H1 (cell line): ENCODE measurements around the gene RPS6KA2. TPM values are rescaled to one million over a fixed set of nuclear protein-coding genes. Genes with fewer than 3 reads are reported as not detected.

Source experiments
- CTCF ChIA-PET: fragments of 300-600 bp; sonication (Branson Sonifier 250); formaldehyde crosslinking; loops from one replicate; lab custom pipeline; 2021; ENCODE audit not compliant: partially characterized antibody; lab: Charles Lee
- POLR2A ChIA-PET: fragments of 300-600 bp; sonication (Branson Sonifier 250); formaldehyde crosslinking; loops from one replicate; lab custom pipeline; 2021; ENCODE audit warnings: inconsistent platforms; ENCODE audit not compliant: partially characterized antibody; lab: Charles Lee
- DNase-seq, 2 experiments: peaks; one replicate each; pipeline versions ENCODE4 v3.0.0 to v3.0.0-alpha.2; 2010 to 2022; ENCODE audit warnings: low spot score in 2 of 2, low read depth in 1 of 2, mixed read lengths in 1 of 2
- FAIRE-seq: peaks from 2 replicates; lab custom pipeline; 2011; peaks lifted over from hg19 to GRCh38; lab: Jason Lieb, UNC
- H2AFZ ChIP-seq: 2 replicates; pipeline ENCODE4 v1.8.1; 2012; ENCODE audit warnings: low read length, inconsistent platforms
- H2AK5ac ChIP-seq: 2 replicates; pipeline ENCODE4 v1.6.1; 2013; ENCODE audit warnings: low read depth, low read length
- H2BK120ac ChIP-seq: replicated peaks from 2 replicates; pipeline ENCODE3; 2013; ENCODE audit warnings: low read depth, low read length, inconsistent platforms
- H2BK12ac ChIP-seq: 2 replicates; pipeline ENCODE4 v1.6.1; 2013; ENCODE audit warnings: low read depth, low read length
- H2BK15ac ChIP-seq: 2 replicates; pipeline ENCODE4 v1.6.1; 2013; ENCODE audit warnings: low read length
- H2BK20ac ChIP-seq: 2 replicates; pipeline ENCODE4 v1.6.1; 2013; ENCODE audit warnings: low read length
- H2BK5ac ChIP-seq: 2 replicates; pipeline ENCODE4 v1.6.1; 2013; ENCODE audit warnings: low read depth, low read length
- H3K14ac ChIP-seq: 2 replicates; pipeline ENCODE4 v1.6.1; 2013; ENCODE audit warnings: inconsistent platforms; ENCODE audit not compliant: insufficient read length
- H3K18ac ChIP-seq: 2 replicates; pipeline ENCODE4 v1.6.1; 2013; ENCODE audit warnings: low read length; ENCODE audit errors: extremely low read depth
- H3K23ac ChIP-seq: 2 replicates; pipeline ENCODE4 v1.6.1; 2013; ENCODE audit warnings: inconsistent platforms; ENCODE audit not compliant: insufficient read length
- H3K23me2 ChIP-seq: 2 replicates; pipeline ENCODE4 v1.6.1; 2013; ENCODE audit warnings: low read depth, low read length
- H3K27ac ChIP-seq: 2 replicates; pipeline ENCODE4 v1.6.1; 2011; ENCODE audit warnings: low read depth, low read length, inconsistent platforms
- H3K27me3 ChIP-seq, 4 experiments: replicated peaks in 1 of 4; 1 replicate in 1 of 4; 2 replicates in 3 of 4; pipeline versions ENCODE4 v1.6.1 to v1.8.1; 2011 to 2013; ENCODE audit warnings: low read length in 3 of 4, mild to moderate bottlenecking in 3 of 4, inconsistent platforms in 2 of 4, mixed read lengths in 2 of 4, moderate library complexity in 1 of 4; ENCODE audit not compliant: control insufficient read depth in 3 of 4, insufficient read depth in 3 of 4; ENCODE audit errors: extremely low read depth in 1 of 4
- H3K36me3 ChIP-seq, 4 experiments: 2 replicates each; pipeline versions ENCODE4 v1.6.1 to v1.8.1; 2011 to 2013; ENCODE audit warnings: mild to moderate bottlenecking in 4 of 4, low read length in 3 of 4, moderate library complexity in 2 of 4, control low read depth in 1 of 4, inconsistent platforms in 1 of 4; ENCODE audit not compliant: insufficient read depth in 4 of 4, control insufficient read depth in 2 of 4
- H3K4ac ChIP-seq: replicated peaks from 2 replicates; pipeline ENCODE3; 2013; ENCODE audit warnings: low read length, low read depth, mixed read lengths, inconsistent platforms; ENCODE audit not compliant: insufficient read length
- H3K4me1 ChIP-seq, 4 experiments: replicated peaks in 1 of 4; 1 replicate in 1 of 4; 2 replicates in 3 of 4; pipeline versions ENCODE4 v1.6.1 to v1.8.1; 2011 to 2013; ENCODE audit warnings: low read length in 3 of 4, inconsistent platforms in 2 of 4, mixed read lengths in 1 of 4; ENCODE audit not compliant: insufficient read depth in 4 of 4, control insufficient read depth in 3 of 4
- H3K4me2 ChIP-seq, 2 experiments: 2 replicates each; pipeline versions ENCODE4 v1.6.1 to v1.8.1; 2011 to 2013; ENCODE audit warnings: low read depth in 2 of 2, low read length in 2 of 2, control low read depth in 1 of 2, inconsistent platforms in 1 of 2, mild to moderate bottlenecking in 1 of 2; ENCODE audit not compliant: insufficient read depth in 1 of 2
- H3K4me3 ChIP-seq, 4 experiments: fragments of 200-600, 300-600 bp in 1 of 4; sonication (generic), shearing (Covaris generic), sonication (Bioruptor Twin) in 1 of 4; 2 replicates each; pipeline versions ENCODE4 v1.5.1 to v1.8.1; 2011 to 2016; ENCODE audit warnings: low read length in 4 of 4, low read depth in 3 of 4, control low read depth in 2 of 4, inconsistent platforms in 2 of 4, mild to moderate bottlenecking in 2 of 4, mixed read lengths in 1 of 4, moderate library complexity in 1 of 4; ENCODE audit not compliant: insufficient read depth in 2 of 4; ENCODE audit errors: extremely low read depth in 1 of 4
- H3K56ac ChIP-seq: replicated peaks from 2 replicates; pipeline ENCODE3; 2013; ENCODE audit warnings: low read depth, mild to moderate bottlenecking, mixed read lengths, low read length, inconsistent platforms; ENCODE audit not compliant: insufficient read length
- H3K79me1 ChIP-seq: 2 replicates; pipeline ENCODE4 v1.6.1; 2013; ENCODE audit warnings: low read depth, low read length, control low read depth
- H3K79me2 ChIP-seq, 2 experiments: 2 replicates each; pipeline versions ENCODE4 v1.6.1 to v1.8.1; 2012 to 2013; ENCODE audit warnings: low read length in 2 of 2, mild to moderate bottlenecking in 2 of 2, inconsistent platforms in 1 of 2; ENCODE audit not compliant: insufficient read depth in 2 of 2, control insufficient read depth in 1 of 2
- H3K9ac ChIP-seq, 4 experiments: replicated peaks in 1 of 4; 1 replicate in 1 of 4; 2 replicates in 3 of 4; pipeline versions ENCODE4 v1.6.1 to v1.8.1; 2011 to 2013; ENCODE audit warnings: low read depth in 3 of 4, low read length in 3 of 4, control low read depth in 2 of 4, mild to moderate bottlenecking in 2 of 4, moderate library complexity in 2 of 4, inconsistent platforms in 1 of 4; ENCODE audit errors: extremely low read depth in 1 of 4
- H3K9me3 ChIP-seq, 2 experiments: 2 replicates each; pipeline versions ENCODE4 v1.6.1 to v1.8.1; 2012 to 2013; ENCODE audit warnings: mild to moderate bottlenecking in 2 of 2, moderate library complexity in 2 of 2, control low read depth in 1 of 2, inconsistent platforms in 1 of 2, low read depth in 1 of 2, low read length in 1 of 2, mixed read lengths in 1 of 2; ENCODE audit not compliant: insufficient read depth in 2 of 2
- H4K20me1 ChIP-seq, 2 experiments: replicated peaks in 1 of 2; 2 replicates each; pipeline versions ENCODE3 to v1.8.1; 2011 to 2013; ENCODE audit warnings: inconsistent platforms in 2 of 2, low read length in 2 of 2, mild to moderate bottlenecking in 1 of 2; ENCODE audit not compliant: insufficient read depth in 2 of 2, control insufficient read depth in 1 of 2
- H4K5ac ChIP-seq: 2 replicates; pipeline ENCODE4 v1.6.1; 2013; ENCODE audit warnings: low read length, low read depth, mixed read lengths, inconsistent platforms; ENCODE audit not compliant: insufficient read length
- H4K8ac ChIP-seq: 2 replicates; pipeline ENCODE4 v1.8.0; 2013; ENCODE audit warnings: mild to moderate bottlenecking, moderate library complexity, low read length, inconsistent platforms; ENCODE audit not compliant: insufficient read depth; ENCODE audit errors: extremely low read depth
- H4K91ac ChIP-seq: replicated peaks from 2 replicates; pipeline ENCODE3; 2013; ENCODE audit warnings: low read length, mixed read lengths, inconsistent platforms; ENCODE audit not compliant: insufficient read length
- TBP ChIP-seq: IDR thresholded peaks from 2 replicates; pipeline ENCODE4 v1.6.1; 2011; ENCODE audit warnings: low read depth, low read length, improper control_type of control experiment
- WGBS, 2 experiments: shearing (Covaris generic) in 1 of 2; methylation state at CpG; one replicate each; pipeline versions ENCODE4 v1.1.6 to v1.1.7; 2013 to 2015; ENCODE audit warnings: low lambda C conversion rate in 2 of 2, mixed read lengths in 2 of 2, inconsistent platforms in 1 of 2, low coverage in 1 of 2, missing lambda C conversion rate in 1 of 2; ENCODE audit not compliant: insufficient replicate concordance in 2 of 2, insufficient coverage in 1 of 2, insufficient read length in 1 of 2; ENCODE audit errors: extremely low coverage in 1 of 2, missing lambda C conversion rate in 1 of 2; 5-methylcytosine and 5-hydroxymethylcytosine counted together
- polyA plus RNA-seq, 7 experiments: library from polyadenylated mRNA; depleted of rRNA in 3 of 7; stranded (reverse) in 5 of 7; unstranded in 2 of 7; fragments of >200 nt in 5 of 7; fragments of 200-250 nt in 2 of 7; gene quantifications; 1 replicate in 5 of 7; 2 replicates in 1 of 7; 4 replicates in 1 of 7; pipeline versions ENCODE4 v1.2.1 to v1.2.3, GENCODE V29; 2011 to 2013; ENCODE audit warnings: missing spikeins in 2 of 7, mixed read lengths in 2 of 7
- total RNA-seq: library from RNA; stranded (reverse); fragmentation: NEBNext Ultra II Directional; extraction: Animal tissue kit (Norgen Biotek cat#: 25700); gene quantifications from 2 replicates; pipeline ENCODE4 v1.2.1, GENCODE V29; 2021

Gene RPS6KA2
- total and polyA plus RNA-seq, 2 of the 8 experiments (the other 6 are each of a cell fraction or from before 2014, with no cell fraction given): 8.8 to 25.7 TPM

DNA sequence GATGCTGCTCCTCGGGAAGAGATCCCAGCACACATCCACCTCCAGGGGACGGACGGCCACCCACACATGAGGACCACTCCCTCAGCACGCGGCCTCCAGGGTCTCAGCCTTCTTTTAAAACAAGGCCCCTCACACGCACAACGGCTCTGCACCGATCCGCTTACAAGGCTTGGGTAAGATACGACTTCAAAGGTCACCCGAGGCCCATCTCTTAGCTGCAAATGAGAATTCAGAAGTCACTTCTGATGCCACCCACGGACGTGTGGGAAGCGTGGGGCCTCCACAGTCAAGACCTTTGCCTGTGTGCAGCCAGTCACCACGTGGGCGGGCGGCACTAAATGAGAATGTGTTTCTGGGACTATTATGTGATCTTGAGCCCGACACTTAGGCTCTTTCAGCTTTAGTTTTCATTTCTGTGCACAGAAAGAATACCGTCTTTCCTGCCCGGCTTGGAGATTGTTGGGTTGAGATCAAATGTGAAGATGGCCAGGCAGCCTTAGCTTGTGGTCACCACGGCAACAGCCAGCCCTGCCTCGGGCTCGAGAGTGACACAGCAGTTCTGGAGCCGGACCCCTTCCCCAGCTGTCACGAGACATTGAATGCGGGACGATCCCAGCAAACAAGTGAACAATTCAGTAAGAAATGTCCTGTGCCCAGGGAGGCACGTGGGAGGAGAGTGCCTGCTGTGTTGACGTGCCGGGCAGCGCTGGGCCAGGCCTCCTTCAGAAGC lies 132.1 kb downstream of the RPS6KA2 start:
- TF ChIP-seq TBP: no peak
- peaks cover 0 to 4% (median 1%) of the 10 kb centered on the region in 4 experiments; a peak in 3 of 8 replicates for H3K36me3 ChIP-seq
- no peak overlapping the region for H4K91ac ChIP-seq
- H3K18ac ChIP-seq: no peak overlapping the region
- no peak overlapping the region for H3K23ac ChIP-seq
- CTCF ChIA-PET: interaction anchor here (1.7 kb wide), 1 partner anchor 14 kb away, joined by 6 read pairs; no protein-coding TSS in a partner anchor
- peaks cover 0 to 3% (median under 1%) of the 10 kb centered on the region in 4 experiments; a peak in 2 of 7 replicates for H3K4me1 ChIP-seq
- no peak overlapping the region for H2AFZ ChIP-seq
- H2BK15ac ChIP-seq: no peak overlapping the region
- no peak overlapping the region for H2BK20ac ChIP-seq
- no peaks in the 10 kb centered on the region for H3K23me2 ChIP-seq
- H3K4me3 ChIP-seq: no peak overlapping the region
- H3K27ac ChIP-seq: no peak overlapping the region
- no peak for DNase-seq
- H3K79me2 ChIP-seq: no peaks in the 10 kb centered on the region
- H3K56ac ChIP-seq: no peak overlapping the region
- no peak overlapping the region for H2AK5ac ChIP-seq
- no peak overlapping the region for H4K5ac ChIP-seq
- no peaks in the 10 kb centered on the region for H3K9me3 ChIP-seq
- WGBS, 2 experiments: 96% methylated on average over 31 of the region's 31 CpGs; no CpG with 5 or more reads in 1 of the 2 experiments
- FAIRE-seq: no peak
- H3K4me2 ChIP-seq: no peak overlapping the region
- no peaks in the 10 kb centered on the region for H3K79me1 ChIP-seq
- no peaks in the 10 kb centered on the region for H3K27me3 ChIP-seq
- H2BK12ac ChIP-seq: no peak overlapping the region
- no peak overlapping the region for H2BK5ac ChIP-seq
- H3K9ac ChIP-seq: no peak overlapping the region
- H4K20me1 ChIP-seq: no peaks in the 10 kb centered on the region
- H3K4ac ChIP-seq: no peak overlapping the region
- H2BK120ac ChIP-seq: no peak overlapping the region
- no peak overlapping the region for H4K8ac ChIP-seq
- POLR2A ChIA-PET: interaction anchor here (0.9 kb wide), 2 partner anchors 83 to 131 kb away, joined by 3 read pairs; no protein-coding TSS in a partner anchor
- no peak overlapping the region for H3K14ac ChIP-seq
